GM12892 (cell line): Measurements from ENCODE around the gene WDR11.

Source experiments
- POLR2A ChIP-seq: IDR thresholded peaks from 2 replicates; pipeline ENCODE4 v1.6.1; 2011; ENCODE audit warnings: low read depth, low read length, control low read depth
- POLR2AphosphoS5 ChIP-seq: IDR thresholded peaks from 2 replicates; pipeline ENCODE4 v1.6.1; 2011; ENCODE audit warnings: low read depth, low read length, control low read depth

- TF ChIP-seq POLR2AphosphoS5 (no peak), POLR2A (no peak)
These were observed 19.1 kb upstream of the WDR11 start for GRCh38 chr10:120832106-120832505.
